Measurements from ENCODE around the gene NXPH4.

The NXPH4 gene

GRCh38 chr12:57203791-57204190, 12.8 kb upstream of the NXPH4 start:
- DNase-seq (ENCODE audit: low read depth): no peak

DNA sequence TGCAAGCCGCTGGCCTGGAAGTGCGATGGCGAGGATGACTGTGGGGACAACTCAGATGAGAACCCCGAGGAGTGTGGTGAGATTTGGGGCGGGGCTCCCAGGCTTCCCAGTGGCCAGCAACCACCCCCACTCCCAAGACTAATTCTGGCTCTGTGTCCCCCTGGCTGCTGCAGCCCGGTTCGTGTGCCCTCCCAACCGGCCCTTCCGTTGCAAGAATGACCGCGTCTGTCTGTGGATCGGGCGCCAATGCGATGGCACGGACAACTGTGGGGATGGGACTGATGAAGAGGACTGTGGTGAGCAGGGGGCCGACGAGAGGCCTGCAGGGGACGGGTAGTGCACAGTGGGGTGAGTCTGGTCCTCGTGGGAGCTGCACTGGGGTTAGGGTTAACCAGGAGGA, 12.1 kb upstream of the NXPH4 start:
- DNase-seq (ENCODE audit: low read depth): no peak

- no peak for DNase-seq (ENCODE audit: low read depth)
Observed at GRCh38 chr12:57205186-57205585, 11.4 kb upstream of the NXPH4 start.

GRCh38 chr12:57205931-57206330, 10.7 kb upstream of the NXPH4 start:
- DNase-seq (ENCODE audit: low read depth): no peak

- no peak for DNase-seq (ENCODE audit: low read depth)
Observed at GRCh38 chr12:57207731-57208630, 8.6 kb upstream of the NXPH4 start.

- no peak for DNase-seq (ENCODE audit: low read depth)
Observed at GRCh38 chr12:57208631-57209282, 7.8 kb upstream of the NXPH4 start.

DNA sequence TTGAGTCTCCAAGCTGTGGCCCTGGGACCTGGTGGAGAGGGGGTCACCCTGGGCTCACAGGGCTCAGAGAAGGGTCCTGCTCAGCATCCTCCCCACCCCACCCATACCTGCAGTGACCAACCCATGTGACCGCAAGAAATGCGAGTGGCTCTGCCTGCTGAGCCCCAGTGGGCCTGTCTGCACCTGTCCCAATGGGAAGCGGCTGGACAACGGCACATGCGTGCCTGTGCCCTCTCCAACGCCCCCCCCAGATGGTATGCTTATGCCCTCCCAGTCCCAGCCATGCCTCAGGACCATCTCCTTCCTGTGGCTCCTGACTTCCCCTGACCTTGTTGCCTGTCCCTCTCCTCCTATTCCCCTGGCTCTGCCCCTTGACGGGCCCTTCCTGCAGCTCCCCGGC, 6.7 kb upstream of the NXPH4 start:
- no peak for DNase-seq (ENCODE audit: low read depth)

GRCh38 chr12:57210461-57210860, 6.1 kb upstream of the NXPH4 start:
- DNase-seq (ENCODE audit: low read depth): no peak

- DNase-seq (ENCODE audit: low read depth): no peak
Observed at GRCh38 chr12:57210926-57211692, 5.5 kb upstream of the NXPH4 start.

DNA sequence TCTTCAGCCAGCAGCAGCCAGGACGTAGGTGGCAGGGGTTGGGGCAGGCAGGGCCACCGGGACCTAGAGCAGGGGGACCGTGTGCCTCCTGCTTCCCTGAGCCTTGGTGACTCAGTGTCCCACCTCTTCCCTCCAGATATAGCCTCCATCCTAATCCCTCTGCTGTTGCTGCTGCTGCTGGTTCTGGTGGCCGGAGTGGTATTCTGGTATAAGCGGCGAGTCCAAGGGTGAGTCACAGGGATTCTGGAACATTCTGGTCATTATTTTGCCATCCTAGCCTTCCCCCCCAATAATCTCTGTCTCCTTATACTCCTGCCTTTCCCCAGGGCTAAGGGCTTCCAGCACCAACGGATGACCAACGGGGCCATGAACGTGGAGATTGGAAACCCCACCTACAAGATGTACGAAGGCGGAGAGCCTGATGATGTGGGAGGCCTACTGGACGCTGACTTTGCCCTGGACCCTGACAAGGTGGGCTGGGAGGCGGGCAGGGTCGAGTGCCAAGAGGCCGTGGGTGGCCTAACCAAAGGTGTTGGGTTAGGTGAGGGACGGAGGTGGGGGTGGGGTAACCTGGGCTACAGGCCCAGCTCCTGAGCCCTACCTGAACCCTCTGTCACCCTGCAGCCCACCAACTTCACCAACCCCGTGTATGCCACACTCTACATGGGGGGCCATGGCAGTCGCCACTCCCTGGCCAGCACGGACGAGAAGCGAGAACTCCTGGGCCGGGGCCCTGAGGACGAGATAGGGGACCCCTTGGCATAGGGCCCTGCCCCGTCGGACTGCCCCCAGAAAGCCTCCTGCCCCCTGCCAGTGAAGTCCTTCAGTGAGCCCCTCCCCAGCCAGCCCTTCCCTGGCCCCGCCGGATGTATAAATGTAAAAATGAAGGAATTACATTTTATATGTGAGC, 4.5 kb upstream of the NXPH4 start:
- no peak for DNase-seq (ENCODE audit: low read depth)

- no peak for DNase-seq (ENCODE audit: low read depth)
Observed at GRCh38 chr12:57212701-57213057, 3.9 kb upstream of the NXPH4 start.

- DNase-seq (ENCODE audit: low read depth): peak; percentile 70
Observed at GRCh38 chr12:57213058-57213715, 3.4 kb upstream of the NXPH4 start.

GRCh38 chr12:57213763-57214397, 2.7 kb upstream of the NXPH4 start:
- DNase-seq (ENCODE audit: low read depth): no peak

- DNase-seq (ENCODE audit: low read depth): peak; percentile 46
Observed at GRCh38 chr12:57214398-57214781, 2.2 kb upstream of the NXPH4 start.

DNA sequence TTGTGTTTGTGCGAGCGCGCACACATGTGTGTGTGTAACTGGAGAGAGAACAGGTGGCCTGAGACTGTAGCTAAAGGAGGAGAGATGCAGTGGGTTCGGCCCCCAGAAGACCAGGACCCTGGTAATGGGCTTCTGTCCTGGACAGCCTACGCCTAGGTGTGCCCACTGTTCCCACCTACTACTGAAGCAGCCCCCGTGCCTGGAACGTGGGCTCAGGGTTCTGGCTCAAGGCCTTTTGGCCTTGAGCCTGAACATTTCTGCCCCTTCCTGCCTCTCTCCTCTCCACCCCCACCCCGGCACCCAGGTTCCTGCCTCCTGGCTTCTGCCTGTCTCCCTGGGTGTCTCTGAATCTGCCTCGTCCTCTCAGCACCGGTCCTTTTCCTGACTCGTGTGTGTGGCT, 1.5 kb upstream of the NXPH4 start:
- no peak for DNase-seq (ENCODE audit: low read depth)

GRCh38 chr12:57215668-57216013, 953 bp upstream of the NXPH4 start:
- DNase-seq (ENCODE audit: low read depth): no peak

GRCh38 chr12:57216921-57217879, 606 bp downstream of the NXPH4 start:
- no peak for DNase-seq (ENCODE audit: low read depth)

DNA sequence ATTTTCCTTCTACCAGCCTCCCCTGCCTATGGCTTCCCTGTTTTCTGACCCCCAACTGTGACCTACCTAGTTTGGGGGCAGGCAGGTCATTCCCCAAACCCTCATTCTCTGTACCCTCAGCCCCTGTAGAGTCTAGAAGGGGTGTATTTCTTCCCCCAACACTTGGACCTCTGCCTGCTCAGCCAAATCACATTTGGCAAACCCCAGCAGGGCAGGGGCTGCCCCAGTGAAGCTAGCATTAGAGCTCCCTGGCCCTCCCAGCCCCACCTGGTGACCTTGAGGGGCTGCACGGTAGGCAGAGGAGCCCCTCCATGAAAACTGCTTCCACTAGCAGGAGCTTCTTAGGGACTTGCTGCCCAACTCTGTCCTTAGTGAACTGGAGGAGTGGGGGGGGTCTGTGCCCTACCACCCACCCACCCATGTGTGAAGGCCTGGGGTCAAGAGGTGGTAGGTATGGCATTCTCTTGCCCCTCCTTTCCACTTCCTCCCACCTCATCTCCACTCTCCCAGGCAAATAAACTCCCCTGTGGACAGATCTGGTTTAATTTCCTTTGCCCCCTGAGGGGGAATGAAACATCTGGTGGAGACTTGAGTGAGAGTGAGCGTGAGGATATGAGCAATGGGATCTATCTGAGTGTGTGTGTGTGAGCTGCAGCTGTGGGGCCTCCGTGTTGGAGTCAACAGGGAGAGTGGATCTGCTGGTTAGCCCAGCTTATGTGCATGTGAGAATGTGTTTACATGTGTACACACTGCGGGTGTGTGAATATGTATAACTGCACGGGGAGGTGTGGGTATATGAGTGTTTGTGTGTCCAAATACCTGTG, 1.6 kb downstream of the NXPH4 start:
- no peak for DNase-seq (ENCODE audit: low read depth)

Data from activated T-helper 9 cell treated with anti-CD3 and anti-CD28 coated beads, Interleukin-2, amount 50 U/mL, for 16 hours (primary cell).